ENCODE measurements around the gene A2ML1. TPM values are rescaled to one million over a fixed set of nuclear protein-coding genes. Genes with fewer than 3 reads are reported as not detected.
"Not testable (repeated sequence)": the region's sequence is repeated elsewhere in the genome, so short reads cannot be mapped to it uniquely, and the experiment has no call there.

The A2ML1 gene
- total RNA-seq, 1 donor from 2014 or later: not detected

- no peaks in the 10 kb centered on the region for H3K4me1 Mint-ChIP-seq (ENCODE audit: low read depth)
- no peak overlapping the region for H3K4me3 Mint-ChIP-seq (ENCODE audit: unreplicated experiment)
- no peaks in the 10 kb centered on the region for H3K36me3 Mint-ChIP-seq (ENCODE audit: low read depth)
- no peaks in the 10 kb centered on the region for H3K27me3 Mint-ChIP-seq (ENCODE audit: low read depth)
- DNase-seq (ENCODE audit: low spot score): no peak
- peaks cover 8% of the 10 kb centered on the region for H3K9me3 Mint-ChIP-seq (ENCODE audit: low read depth)
- H3K27ac Mint-ChIP-seq (ENCODE audit: unreplicated experiment): no peak overlapping the region
- no peak for TF ChIP-seq CTCF (IDR thresholded peaks at IDR 0.05)
These were observed 25.4 kb upstream of the A2ML1 start for GRCh38 chr12:8796831-8797626.

- H3K27me3 Mint-ChIP-seq (ENCODE audit: low read depth): not testable (repeated sequence)
These were observed 21.2 kb upstream of the A2ML1 start for GRCh38 chr12:8801213-8801612.

GRCh38 chr12:8804833-8805232 is 17.6 kb upstream of the A2ML1 start:
- not testable (repeated sequence) for H3K27ac Mint-ChIP-seq (ENCODE audit: unreplicated experiment); H3K27me3 Mint-ChIP-seq (ENCODE audit: low read depth); H3K36me3 Mint-ChIP-seq (ENCODE audit: low read depth); H3K9me3 Mint-ChIP-seq (ENCODE audit: low read depth); H3K4me1 Mint-ChIP-seq (ENCODE audit: low read depth); H3K4me3 Mint-ChIP-seq (ENCODE audit: unreplicated experiment); DNase-seq (ENCODE audit: low spot score)

More at GRCh38 chr12:8801213-8801612, 21.2 kb upstream of the A2ML1 start:
- not testable (repeated sequence) for H3K4me3 Mint-ChIP-seq (ENCODE audit: unreplicated experiment); H3K9me3 Mint-ChIP-seq (ENCODE audit: low read depth); DNase-seq (ENCODE audit: low spot score); H3K27ac Mint-ChIP-seq (ENCODE audit: unreplicated experiment); H3K4me1 Mint-ChIP-seq (ENCODE audit: low read depth); H3K36me3 Mint-ChIP-seq (ENCODE audit: low read depth)

GRCh38 chr12:8805487-8805886 is 16.9 kb upstream of the A2ML1 start:
- not testable (repeated sequence) for H3K4me1 Mint-ChIP-seq (ENCODE audit: low read depth); DNase-seq (ENCODE audit: low spot score); H3K4me3 Mint-ChIP-seq (ENCODE audit: unreplicated experiment); H3K27me3 Mint-ChIP-seq (ENCODE audit: low read depth); H3K36me3 Mint-ChIP-seq (ENCODE audit: low read depth); H3K9me3 Mint-ChIP-seq (ENCODE audit: low read depth); H3K27ac Mint-ChIP-seq (ENCODE audit: unreplicated experiment)

GRCh38 chr12:8807084-8807483 is 15.3 kb upstream of the A2ML1 start:
- not testable (repeated sequence) for H3K27me3 Mint-ChIP-seq (ENCODE audit: low read depth); H3K27ac Mint-ChIP-seq (ENCODE audit: unreplicated experiment); H3K9me3 Mint-ChIP-seq (ENCODE audit: low read depth); H3K36me3 Mint-ChIP-seq (ENCODE audit: low read depth); H3K4me3 Mint-ChIP-seq (ENCODE audit: unreplicated experiment); DNase-seq (ENCODE audit: low spot score); H3K4me1 Mint-ChIP-seq (ENCODE audit: low read depth)

GRCh38 chr12:8810112-8810511 is 12.3 kb upstream of the A2ML1 start:
- DNase-seq (ENCODE audit: low spot score); H3K27me3 Mint-ChIP-seq (ENCODE audit: low read depth); H3K4me3 Mint-ChIP-seq (ENCODE audit: unreplicated experiment); H3K4me1 Mint-ChIP-seq (ENCODE audit: low read depth); H3K27ac Mint-ChIP-seq (ENCODE audit: unreplicated experiment); H3K36me3 Mint-ChIP-seq (ENCODE audit: low read depth); H3K9me3 Mint-ChIP-seq (ENCODE audit: low read depth): not testable (repeated sequence)

GRCh38 chr12:8813572-8814357 is 8.7 kb upstream of the A2ML1 start:
- no peak for TF ChIP-seq CTCF (IDR thresholded peaks at IDR 0.05)

More at GRCh38 chr12:8813572-8814357, 8.7 kb upstream of the A2ML1 start:
- no peak for DNase-seq (ENCODE audit: low spot score)
- Mint-ChIP-seq H3K9me3 (ENCODE audit: low read depth) (no peaks in the 10 kb centered on the region), H3K36me3 (ENCODE audit: low read depth) (no peaks in the 10 kb centered on the region), H3K27me3 (ENCODE audit: low read depth) (no peaks in the 10 kb centered on the region), H3K27ac (ENCODE audit: unreplicated experiment) (no peak overlapping the region), H3K4me3 (ENCODE audit: unreplicated experiment) (no peak overlapping the region), H3K4me1 (ENCODE audit: low read depth) (peaks cover 3% of the 10 kb centered on the region)
